GM12872 (cell line): ENCODE measurements around the gene SAMD4A.

Experiments used
- TF ChIP-seq, protein P1 (sequence below): IDR thresholded peaks from 3 replicates; pipeline ENCODE4 v1.5.1; 2011; ENCODE audit warnings: low read depth, mild to moderate bottlenecking, low read length, moderate library complexity; ENCODE audit not compliant: insufficient read depth

The SAMD4A gene

DNA sequence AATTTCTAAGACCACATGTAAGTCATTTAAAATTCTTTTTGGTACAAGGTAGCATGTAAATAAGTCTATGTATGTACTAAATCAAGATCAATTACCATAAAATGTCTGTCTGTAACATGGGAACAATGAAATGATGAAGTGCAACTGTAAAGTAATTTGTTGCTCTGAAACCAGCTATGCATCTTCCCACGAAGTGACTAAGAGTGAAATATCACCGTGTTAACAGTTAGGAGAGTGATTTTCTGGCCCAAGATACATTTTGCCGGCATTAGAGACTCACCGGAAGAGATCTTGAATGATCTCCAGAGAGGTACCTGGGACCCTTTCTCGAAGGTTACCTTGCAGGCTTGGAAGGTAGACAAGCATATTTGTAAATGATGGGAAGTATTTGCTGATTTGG lies 105.8 kb downstream of the SAMD4A start:
- TF ChIP-seq, protein P1, sequence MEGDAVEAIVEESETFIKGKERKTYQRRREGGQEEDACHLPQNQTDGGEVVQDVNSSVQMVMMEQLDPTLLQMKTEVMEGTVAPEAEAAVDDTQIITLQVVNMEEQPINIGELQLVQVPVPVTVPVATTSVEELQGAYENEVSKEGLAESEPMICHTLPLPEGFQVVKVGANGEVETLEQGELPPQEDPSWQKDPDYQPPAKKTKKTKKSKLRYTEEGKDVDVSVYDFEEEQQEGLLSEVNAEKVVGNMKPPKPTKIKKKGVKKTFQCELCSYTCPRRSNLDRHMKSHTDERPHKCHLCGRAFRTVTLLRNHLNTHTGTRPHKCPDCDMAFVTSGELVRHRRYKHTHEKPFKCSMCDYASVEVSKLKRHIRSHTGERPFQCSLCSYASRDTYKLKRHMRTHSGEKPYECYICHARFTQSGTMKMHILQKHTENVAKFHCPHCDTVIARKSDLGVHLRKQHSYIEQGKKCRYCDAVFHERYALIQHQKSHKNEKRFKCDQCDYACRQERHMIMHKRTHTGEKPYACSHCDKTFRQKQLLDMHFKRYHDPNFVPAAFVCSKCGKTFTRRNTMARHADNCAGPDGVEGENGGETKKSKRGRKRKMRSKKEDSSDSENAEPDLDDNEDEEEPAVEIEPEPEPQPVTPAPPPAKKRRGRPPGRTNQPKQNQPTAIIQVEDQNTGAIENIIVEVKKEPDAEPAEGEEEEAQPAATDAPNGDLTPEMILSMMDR = no peak

DNA sequence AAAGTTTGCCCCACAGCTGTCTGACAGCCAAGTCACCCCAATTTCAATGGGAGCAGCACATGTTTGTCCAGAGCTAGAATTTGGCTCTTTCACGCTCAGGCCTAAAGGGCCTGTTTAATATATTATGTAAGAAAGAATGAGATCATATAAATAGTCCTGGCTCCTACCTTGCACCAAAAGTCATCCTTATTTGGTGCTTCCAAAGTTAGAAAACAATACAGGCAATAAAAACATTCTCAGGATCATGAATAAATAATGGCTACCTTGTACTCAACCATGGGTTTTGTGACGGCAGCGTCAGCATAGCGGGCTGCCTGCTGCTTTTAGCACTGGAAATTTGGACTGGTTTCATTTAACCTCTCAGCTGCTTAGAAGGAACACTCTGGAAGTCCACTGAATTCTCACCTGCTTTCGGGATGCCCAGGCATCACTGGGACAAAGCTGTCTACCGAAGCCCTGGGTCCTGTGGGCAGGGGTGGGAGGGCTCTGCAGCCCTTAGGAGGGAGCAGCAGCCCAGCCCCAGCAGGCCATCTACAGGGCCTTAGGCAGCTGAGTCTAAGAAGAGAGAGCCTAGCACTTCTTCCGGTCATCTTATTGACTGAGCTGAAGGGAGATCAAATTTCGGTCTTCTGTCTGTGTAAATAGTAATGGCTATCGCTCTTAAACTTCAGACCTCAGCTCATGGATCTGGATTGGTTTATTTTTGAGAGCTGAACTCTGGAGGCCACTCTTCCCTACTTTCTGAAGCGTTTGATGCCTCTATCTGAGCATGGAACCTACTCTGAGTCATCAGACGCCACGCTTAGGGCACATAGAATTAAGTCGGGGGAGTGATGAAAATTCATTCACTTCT lies 106.5 kb downstream of the SAMD4A start:
- TF ChIP-seq, protein P1 = no peak

DNA sequence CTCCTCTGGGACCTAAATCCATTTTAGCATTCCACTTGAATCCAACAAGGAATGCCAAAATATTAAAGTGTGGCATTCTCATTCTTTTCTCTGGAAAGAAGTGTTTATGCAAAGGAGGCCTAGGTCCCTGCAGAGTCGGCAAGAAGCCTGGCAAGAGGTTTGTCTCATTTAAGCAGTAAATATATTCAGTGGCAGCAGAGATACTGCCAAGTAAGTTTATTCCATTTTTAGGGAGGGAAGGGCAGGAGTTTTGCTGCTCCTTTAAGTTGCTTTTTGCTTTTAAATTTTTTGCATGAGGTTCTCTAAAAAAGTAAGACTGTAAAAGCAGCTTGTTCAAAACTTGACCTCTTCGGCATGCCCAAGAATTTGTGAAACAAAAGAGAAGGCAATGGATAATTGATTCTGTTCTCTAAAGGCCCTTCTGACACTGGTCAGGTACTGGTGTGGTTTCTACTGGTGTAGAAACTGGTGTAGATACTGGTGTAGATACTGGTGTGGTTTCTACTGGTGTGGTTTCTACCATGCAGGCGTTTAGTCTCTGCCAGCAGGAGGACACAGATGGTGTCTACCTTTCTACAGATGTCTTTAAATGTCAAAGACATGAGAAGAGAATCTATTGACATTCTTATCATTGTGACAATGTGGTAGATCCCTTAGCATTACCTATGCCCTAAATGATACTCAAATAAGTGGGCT lies 107.3 kb downstream of the SAMD4A start:
- TF ChIP-seq, protein P1 = no peak

DNA sequence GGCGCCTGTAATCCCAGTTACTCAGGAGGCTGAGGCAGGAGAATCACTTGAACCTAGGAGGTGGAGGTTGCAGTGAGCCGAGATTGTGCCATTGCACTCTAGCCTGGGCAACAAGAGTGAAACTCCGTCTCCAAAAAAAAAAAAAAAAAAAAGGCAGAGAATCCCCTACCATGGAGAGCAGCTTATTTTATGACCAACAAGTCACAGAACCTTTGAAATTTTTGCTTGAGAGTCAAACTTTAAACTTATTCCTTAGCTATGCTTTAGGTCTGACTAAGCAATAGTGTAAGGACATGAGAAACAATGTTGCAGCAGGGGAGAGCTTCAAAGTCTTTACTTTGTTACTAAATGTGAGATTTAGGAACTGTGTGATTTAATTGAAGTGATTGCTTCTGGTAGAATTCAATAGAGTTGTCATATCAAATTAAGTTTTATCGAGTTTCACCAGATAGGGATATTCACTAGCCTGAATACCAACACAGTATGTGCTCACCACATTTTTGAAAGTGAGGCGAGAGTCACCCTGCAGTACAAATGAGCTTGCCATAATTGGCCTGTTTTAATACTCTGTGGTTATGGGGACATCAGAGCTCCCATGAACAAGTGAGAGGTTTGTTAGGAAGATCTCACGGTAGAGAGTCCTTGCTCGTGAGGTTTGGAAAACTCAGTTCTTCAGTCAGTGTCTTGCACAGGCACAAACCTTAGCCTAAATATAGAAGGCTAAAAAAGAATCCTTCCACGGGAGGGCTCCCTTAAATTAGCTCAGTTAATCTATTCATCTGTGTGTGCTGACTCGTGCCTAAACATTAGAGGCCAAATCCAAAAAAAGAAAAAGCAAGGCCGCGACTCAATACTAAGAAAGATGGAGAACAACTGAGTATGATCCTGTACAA lies 108.6 kb downstream of the SAMD4A start:
- TF ChIP-seq, protein P1 = no peak

DNA sequence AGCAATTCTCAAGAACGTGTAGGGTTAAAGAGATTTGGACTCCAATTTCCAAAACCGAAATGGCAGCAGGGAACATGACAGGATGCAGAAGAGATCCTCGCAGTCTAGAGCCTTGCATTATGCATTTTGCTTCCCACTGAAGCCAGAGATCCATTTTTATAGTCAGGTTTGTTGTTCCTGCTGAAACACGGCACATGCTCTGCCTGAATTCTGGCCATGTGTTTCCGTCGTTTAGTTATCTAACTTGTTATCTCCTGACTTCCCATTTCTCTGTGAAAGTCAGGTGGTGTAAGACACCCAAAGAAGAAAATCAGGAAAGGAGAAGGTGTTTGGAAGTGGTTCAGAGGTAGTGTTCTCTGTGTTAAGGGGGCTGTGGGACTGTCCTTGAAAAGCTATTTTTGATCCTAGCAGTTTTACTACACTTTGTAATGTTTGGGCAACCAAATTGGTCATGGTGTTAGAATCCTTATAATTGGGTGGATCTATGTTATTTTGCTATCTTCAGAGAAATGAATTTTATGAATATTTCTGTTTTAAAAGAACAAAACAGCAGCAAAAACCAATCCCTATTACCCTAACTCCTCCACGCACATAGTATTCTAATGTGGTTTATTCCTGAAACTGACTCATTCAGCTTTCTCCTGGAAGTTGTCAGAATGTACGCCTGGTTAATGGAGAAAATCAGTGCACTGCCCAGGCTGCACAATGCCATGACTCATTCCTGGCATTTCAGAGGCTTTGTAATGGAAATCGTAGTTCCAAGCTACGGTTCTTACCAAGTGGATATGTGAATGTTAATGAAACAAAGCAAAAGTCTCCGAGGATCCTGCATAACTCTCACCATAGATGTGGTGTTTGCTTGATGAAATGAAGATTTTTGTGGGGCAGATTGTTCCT lies 110.1 kb downstream of the SAMD4A start:
- TF ChIP-seq, protein P1 = no peak

DNA sequence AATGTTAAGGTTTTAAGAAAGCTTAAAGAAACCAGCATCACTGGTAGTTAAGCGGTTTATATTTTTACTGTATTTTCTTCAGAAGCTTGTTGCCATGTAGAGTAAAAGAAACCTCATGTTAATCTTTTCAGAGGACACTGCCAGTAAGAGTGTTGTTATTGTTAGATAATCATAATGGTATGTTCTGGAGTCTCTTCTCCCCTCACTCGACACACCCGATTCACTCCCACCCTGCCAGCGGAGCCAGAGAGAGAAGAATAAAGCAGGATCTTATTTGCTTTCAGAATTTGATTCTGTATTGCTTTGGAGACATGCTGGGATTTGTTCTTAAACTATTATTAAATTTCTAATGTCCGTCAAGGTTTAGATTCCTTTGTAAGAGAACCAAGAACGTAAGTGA lies 113.7 kb downstream of the SAMD4A start:
- TF ChIP-seq, protein P1 = no peak
